ENCODE measurements around the gene MICAL2. TPM values are rescaled to one million over a fixed set of nuclear protein-coding genes. Genes with fewer than 3 reads are reported as not detected.

MICAL2 gene
- total RNA-seq, 6 experiments from 2014 or later: 17.0 to 50.7 (median 35.9) TPM

GRCh38 chr11:12216671-12217374, 106.4 kb downstream of the MICAL2 start:
- Histone ChIP-seq H3K4me3 (no peak overlapping the region), H3K9me3 (no peaks in the 10 kb centered on the region), H3K36me3 (peaks cover 0 to 13% (median 0%) of the 10 kb centered on the region in 4 donors), H3K27me3 (no peaks in the 10 kb centered on the region), H3K27ac (no peak overlapping the region), H3K4me1 (peaks cover 0 to 39% (median 23%) of the 10 kb centered on the region in 4 donors)
- ATAC-seq (no peak), DNase-seq (no peak)
- intact Hi-C loops (cut with DNase I): no loop called here
- no peak for TF ChIP-seq CTCF (IDR thresholded peaks at IDR 0.05)
- TF ChIP-seq POLR2A (IDR thresholded peaks at IDR 0.05): no peak
- WGBS (ENCODE audit: insufficient coverage, low coverage, low lambda C conversion rate, missing lambda C conversion rate): 33% methylated on average over 8 of the region's 10 CpGs

- no peak for DNase-seq
- Histone ChIP-seq H3K36me3 (peaks cover 0 to 13% (median 0%) of the 10 kb centered on the region in 4 donors), H3K27me3 (no peaks in the 10 kb centered on the region), H3K4me3 (no peak overlapping the region), H3K9me3 (no peaks in the 10 kb centered on the region), H3K4me1 (peaks cover 0 to 49% (median 29%) of the 10 kb centered on the region in 4 donors), H3K27ac (peak overlapping the region in 2 of 3 donors; percentile 55 to 69)
- TF ChIP-seq POLR2A (IDR thresholded peaks at IDR 0.05) (no peak), CTCF (IDR thresholded peaks at IDR 0.05) (no peak)
- ATAC-seq: no peak
- intact Hi-C loops (cut with DNase I): no loop called here
- WGBS (ENCODE audit: insufficient coverage, low coverage, low lambda C conversion rate, missing lambda C conversion rate): 96% methylated on average over 4 of the region's 4 CpGs
Measured at GRCh38 chr11:12217879-12218278, 107.5 kb downstream of the MICAL2 start.

- 26% methylated on average over 4 of the region's 4 CpGs for WGBS (ENCODE audit: insufficient coverage, low coverage, low lambda C conversion rate, missing lambda C conversion rate)
- peak; percentile 76 to 82 (median 78) for ATAC-seq
Measured at GRCh38 chr11:12218909-12219308, 108.5 kb downstream of the MICAL2 start.

GRCh38 chr11:12219757-12220156, 109.4 kb downstream of the MICAL2 start:
- no peak for DNase-seq
- peaks cover 0 to 51% (median 30%) of the 10 kb centered on the region in 4 donors for H3K4me1 ChIP-seq
- H3K27me3 ChIP-seq: no peaks in the 10 kb centered on the region
- ATAC-seq: no peak
- H3K27ac ChIP-seq: peak overlapping the region; percentile 12 to 69 (median 55)
- intact Hi-C loops (cut with DNase I): no loop called here
- 58% methylated on average over 4 of the region's 6 CpGs for WGBS (ENCODE audit: insufficient coverage, low coverage, low lambda C conversion rate, missing lambda C conversion rate)
- no peak overlapping the region for H3K4me3 ChIP-seq
- H3K36me3 ChIP-seq: peaks cover 0 to 5% (median 0%) of the 10 kb centered on the region in 4 donors
- TF ChIP-seq CTCF (IDR thresholded peaks at IDR 0.05): no peak
- no peak for TF ChIP-seq POLR2A (IDR thresholded peaks at IDR 0.05)
- no peaks in the 10 kb centered on the region for H3K9me3 ChIP-seq

More at GRCh38 chr11:12218909-12219308, 108.5 kb downstream of the MICAL2 start:
- H3K27me3 ChIP-seq: no peaks in the 10 kb centered on the region
- peaks cover 0 to 51% (median 30%) of the 10 kb centered on the region in 4 donors for H3K4me1 ChIP-seq
- intact Hi-C loops (cut with DNase I): no loop called here
- H3K4me3 ChIP-seq: no peak overlapping the region
- TF ChIP-seq POLR2A (IDR thresholded peaks at IDR 0.05): no peak
- TF ChIP-seq CTCF (IDR thresholded peaks at IDR 0.05): no peak
- H3K36me3 ChIP-seq: peaks cover 0 to 6% (median 0%) of the 10 kb centered on the region in 4 donors
- peak in 1 of 3 donors; percentile 80 for DNase-seq
- H3K27ac ChIP-seq: peak overlapping the region; percentile 12 to 69 (median 55)
- no peaks in the 10 kb centered on the region for H3K9me3 ChIP-seq
